Gastroesophageal sphincter (tissue), 3 donors: ENCODE results near the gene TEDC1.

Source experiments
- EP300 ChIP-seq: sonication (generic); formaldehyde crosslinking; IDR thresholded peaks from one replicate; pipeline ENCODE4 v1.6.1; 2017; ENCODE audit warnings: antibody characterized with exemption, mild to moderate bottlenecking
- POLR2A ChIP-seq, 2 donors: fragments of 450-650 bp; IDR thresholded peaks; one replicate each; pipeline ENCODE4 v1.6.1; 2017; ENCODE audit warnings: antibody characterized with exemption in 2 of 2, mild to moderate bottlenecking in 2 of 2, moderate library complexity in 1 of 2
- TF ChIP-seq, protein P1 (sequence below), 4 experiments: fragments of 200-600 bp in 2 of 4; fragments of 450-650 bp in 2 of 4; sonication (generic) in 1 of 4; IDR thresholded peaks; one replicate each; pipeline ENCODE4 v1.5.1; 2017 to 2019; ENCODE audit warnings: antibody characterized with exemption in 4 of 4, mild to moderate bottlenecking in 2 of 4, moderate library complexity in 2 of 4

DNA sequence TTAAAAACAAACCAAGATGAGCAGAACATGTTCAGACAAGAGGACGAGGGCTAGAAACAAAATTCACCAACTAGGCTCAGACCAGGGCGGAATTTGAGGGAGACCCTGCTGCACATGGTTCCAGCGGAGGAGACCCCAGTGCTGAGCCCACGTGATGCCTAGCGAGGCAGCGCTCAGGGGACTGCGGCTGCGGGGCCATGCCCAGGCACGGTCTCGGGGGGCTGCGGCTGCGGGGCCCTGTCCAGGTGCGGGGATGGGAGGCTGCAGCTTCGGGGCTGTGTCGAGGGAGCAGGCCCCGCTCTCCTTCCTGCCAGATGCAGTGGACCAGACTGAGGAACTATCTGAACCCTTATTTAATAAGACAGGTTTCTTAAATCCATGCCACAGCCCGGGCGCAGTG, 29.1 kb upstream of the TEDC1 start:
- TF ChIP-seq, protein P1, sequence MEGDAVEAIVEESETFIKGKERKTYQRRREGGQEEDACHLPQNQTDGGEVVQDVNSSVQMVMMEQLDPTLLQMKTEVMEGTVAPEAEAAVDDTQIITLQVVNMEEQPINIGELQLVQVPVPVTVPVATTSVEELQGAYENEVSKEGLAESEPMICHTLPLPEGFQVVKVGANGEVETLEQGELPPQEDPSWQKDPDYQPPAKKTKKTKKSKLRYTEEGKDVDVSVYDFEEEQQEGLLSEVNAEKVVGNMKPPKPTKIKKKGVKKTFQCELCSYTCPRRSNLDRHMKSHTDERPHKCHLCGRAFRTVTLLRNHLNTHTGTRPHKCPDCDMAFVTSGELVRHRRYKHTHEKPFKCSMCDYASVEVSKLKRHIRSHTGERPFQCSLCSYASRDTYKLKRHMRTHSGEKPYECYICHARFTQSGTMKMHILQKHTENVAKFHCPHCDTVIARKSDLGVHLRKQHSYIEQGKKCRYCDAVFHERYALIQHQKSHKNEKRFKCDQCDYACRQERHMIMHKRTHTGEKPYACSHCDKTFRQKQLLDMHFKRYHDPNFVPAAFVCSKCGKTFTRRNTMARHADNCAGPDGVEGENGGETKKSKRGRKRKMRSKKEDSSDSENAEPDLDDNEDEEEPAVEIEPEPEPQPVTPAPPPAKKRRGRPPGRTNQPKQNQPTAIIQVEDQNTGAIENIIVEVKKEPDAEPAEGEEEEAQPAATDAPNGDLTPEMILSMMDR (IDR thresholded peaks at IDR 0.05) = no peak
- TF ChIP-seq EP300 (no peak), POLR2A (IDR thresholded peaks at IDR 0.05) (no peak)
